CD4-positive, alpha-beta T cell treated with Interferon alpha-2 for 1 hour (primary cell): ENCODE data around the gene TP53TG5.

Experiments
- DNase-seq, 2 donors: peaks; one replicate each; pipeline ENCODE4 v3.0.0-alpha.2; 2020 to 2022

TP53TG5 gene

DNA sequence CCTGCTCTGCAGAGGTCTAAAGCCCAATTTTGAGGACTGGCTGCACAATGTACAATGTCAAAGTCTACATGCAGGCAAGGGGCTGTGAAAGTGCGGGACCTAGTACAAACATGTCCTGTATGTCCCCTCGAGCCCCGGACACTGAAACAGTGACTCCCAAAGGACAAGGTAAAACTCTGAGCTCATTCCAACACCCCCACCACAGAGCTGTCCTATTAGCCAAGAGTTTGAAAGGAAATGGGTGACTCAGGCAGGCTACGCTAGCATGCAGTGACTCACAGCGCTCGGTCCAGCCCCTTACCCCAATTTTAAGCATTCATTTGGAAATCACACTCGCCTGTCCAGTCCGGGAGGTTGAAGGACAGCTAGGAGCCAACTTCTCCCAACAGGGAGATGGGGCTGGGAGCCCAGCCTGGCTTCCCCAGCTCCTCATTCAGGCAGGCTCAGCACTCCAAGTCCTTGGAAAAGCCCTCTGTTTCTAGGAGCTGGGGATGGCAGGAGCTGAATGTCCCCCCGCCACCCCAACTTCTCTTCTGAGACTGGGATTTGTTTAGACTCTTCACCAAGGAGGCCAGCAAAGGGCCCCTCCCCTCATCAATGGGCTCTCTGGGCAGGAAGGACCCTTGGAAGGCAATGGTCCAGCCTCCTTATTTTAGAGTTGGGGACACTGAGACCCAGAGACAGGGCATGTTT is 33.8 kb downstream of the TP53TG5 start:
- peak in 1 of 2 donors; percentile 28 for DNase-seq

DNA sequence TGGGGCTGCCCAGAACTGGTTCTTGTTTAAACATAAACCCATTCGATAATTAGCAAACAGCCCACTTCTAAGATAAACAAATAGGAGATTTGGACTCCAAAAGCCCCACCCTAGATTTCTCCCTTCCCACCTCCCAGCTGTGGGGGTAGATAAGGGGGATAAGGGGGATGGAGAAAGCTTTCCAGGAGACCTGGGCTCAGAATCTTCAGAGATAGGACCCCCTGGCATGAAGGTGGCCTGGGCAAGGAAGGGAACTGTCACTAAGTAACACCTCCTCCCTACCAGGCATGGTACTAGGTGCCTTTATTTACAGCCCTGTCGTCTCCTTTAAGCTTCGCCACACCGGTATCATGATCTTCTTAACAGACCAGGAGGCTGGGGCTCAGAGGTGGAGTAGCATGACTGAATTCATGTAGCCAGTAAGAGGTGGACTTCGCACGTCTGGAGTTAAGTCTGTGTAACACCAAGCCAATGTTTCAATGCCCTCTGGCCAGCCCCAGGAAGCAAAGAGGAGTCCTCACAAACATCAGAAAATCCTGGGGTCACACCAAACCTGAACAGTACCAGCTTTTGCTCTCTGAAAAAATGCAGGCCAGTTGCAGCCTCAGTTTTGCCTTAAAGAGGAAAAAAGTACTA is 34.5 kb downstream of the TP53TG5 start:
- DNase-seq, result no peak

DNA sequence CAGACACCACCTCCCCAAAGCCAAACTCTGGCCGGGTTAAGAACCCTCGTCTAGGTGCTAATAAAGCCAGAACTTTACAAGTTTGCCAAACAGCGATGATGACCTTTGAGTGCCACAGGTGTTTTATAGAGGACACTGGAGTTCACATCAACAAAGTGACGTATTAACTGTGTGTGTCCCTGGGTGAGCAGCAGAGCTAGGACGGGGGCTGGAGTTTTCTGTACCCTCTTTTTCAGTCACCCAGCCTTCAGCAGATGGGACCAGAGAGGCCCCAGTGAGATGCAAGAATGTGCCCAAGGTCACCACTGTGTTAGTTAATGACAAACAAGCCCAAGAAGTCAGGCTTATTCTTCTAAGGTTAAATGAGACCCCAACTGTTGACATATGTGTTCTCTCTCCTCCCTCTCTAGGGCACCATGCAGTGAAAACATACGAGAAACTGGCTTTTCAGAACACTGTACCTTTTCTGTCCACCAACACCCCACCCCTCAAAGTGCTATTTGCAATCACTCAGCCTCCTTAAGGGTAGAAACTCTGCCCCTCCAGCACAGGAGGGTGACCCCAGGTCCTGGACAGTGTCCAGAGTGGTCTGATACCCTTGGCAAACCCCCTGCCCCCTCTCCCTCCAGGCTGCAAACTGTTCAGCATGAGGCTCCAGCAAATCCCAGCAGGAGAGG is 35.1 kb downstream of the TP53TG5 start:
- no peak for DNase-seq

DNA sequence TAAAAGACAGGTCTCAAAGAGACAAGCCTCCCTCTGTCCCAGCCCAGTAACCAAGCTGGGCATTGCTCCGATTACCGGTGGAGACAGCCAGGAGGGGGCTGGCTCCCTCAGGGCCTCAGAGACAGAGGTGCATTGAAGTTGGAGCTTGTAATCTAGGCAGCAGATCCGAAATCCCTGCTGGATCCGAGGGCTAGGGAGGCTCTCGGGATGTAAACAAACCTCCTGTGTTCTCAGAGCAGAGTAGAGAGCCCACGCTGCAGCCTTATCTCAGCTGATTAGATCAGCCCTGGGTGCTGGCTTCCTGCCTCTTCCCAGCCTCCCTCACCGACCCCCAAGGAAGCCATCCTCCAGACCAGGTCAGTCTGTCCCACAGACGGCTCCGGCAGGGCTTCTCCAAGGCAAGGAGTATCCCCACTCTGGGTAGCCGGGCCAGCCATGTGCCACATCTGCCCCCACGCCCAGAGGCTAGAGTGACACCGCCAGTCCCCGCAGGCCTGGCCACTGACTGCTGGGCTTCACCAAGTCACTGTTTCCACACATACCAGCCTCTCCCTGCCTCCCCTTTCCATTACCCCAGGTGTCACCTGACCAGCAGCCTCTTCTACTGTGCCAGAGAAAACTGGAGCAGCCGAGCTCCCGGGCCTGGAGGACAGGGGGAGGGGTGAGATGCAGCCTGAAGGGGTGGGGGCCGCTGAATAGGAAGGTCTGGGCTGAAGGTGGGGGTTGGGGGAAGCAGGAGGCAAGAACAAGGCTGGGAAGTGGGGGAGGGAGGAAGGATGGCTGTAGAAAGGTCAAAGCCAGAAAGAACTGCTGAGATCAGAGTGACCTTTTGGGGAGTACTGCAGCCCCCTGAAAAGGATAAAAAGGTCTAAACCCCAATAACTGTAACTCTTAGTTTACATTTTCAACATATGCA is 35.9 kb downstream of the TP53TG5 start:
- DNase-seq, result no peak

DNA sequence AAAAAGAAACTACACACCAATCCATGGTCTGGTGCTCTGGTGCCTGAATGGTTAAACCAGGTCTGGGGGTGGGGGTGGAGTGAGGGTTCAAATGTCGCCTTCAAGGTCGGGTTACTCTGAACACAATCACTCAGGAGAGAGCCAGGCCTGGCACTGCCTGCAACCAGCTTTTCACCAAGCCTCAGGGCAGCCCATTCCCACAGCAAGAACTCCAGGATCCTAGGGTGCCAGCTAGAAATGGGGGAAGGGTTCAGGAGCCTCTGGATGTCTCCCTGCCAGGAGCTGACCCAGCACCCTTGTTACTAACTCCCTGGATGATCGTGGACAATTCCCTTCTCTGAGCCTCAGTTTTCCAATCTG is 36.6 kb downstream of the TP53TG5 start:
- no peak for DNase-seq

DNA sequence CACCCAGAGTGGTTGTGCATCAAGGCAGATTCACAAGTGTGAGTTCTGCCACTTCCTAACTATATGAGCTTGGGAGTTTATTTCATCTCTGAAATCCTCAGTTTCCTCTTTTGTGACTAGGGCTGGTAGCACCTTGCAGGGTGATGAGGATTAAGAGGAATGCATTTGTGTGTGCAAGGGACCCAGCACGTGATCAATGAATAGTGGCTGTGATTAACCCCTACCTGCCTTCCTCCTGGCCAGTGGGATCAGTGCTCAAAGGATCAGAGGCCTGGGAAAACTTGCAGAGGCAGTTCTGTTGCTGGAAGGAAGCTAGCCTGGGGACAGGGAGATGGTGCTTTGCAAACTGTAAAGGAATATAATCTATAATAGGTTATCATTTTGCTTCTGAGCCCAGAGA is 37.2 kb downstream of the TP53TG5 start:
- no peak for DNase-seq

DNA sequence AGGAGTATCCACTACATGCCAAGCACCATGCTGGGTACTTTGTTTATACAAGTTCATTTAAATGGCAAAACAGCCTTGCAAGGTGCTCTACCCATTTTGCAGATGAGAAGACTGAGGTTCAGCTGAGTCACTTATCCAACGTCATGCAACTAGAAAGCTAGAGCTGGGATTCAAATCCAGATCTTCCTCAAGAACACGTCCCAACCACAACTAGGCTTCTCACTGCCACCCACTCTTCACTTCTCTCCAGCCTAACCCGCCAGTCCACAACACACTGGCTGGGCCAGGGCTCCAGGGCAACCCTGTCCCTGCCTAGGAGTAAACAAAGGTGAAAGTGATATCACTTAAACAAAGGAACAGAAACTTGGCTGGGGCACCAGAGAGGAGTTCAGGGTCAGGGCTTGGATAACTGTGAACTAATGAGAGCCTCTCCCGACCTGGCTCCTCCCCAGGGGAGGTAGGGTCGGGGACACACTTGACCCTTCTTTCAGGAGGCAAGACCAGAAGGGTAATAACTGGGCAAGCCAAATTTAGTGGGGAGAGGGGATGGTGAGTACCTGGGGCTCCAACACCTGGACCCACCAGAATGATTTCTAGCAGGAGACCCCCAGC is 37.8 kb downstream of the TP53TG5 start:
- DNase-seq, result no peak

DNA sequence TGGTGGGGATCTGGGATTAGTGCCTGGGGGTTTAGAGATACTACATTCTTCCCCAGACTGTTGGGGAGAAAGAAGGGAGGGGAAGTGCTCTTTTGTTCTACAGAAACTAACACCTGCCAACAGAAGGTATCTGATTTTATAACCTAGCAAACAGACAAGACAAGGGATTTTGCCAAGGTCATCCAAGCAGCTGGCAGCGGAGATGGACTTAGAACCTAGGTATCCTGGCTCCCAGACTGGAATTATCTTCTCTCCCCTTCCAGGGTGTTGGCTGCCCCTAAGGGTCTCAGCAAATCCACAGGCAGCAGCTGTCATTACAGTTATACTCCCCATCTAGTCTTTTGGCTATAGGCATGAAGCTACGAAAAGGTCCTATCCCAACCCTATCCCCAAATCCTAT is 38.3 kb downstream of the TP53TG5 start:
- no peak for DNase-seq

DNA sequence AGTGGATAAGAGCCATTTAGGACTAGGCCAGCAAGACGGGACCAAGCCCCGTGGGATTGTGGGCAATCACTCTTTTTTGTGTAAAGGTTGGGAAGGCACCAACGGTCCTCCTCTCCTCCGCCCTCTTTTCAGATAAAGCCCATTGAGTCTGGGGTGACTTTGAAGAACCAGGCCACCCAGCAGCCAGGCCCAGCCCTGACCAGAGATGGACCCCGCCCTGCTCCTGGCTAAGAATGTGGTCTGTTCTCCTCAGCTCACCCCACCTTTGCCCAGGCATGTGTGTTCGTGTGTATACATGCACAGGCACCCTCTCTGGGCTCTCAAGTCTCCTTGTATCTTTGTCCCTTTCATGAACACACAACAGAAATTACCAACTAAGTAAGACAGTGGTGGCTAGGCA is 39.0 kb downstream of the TP53TG5 start:
- no peak for DNase-seq

DNA sequence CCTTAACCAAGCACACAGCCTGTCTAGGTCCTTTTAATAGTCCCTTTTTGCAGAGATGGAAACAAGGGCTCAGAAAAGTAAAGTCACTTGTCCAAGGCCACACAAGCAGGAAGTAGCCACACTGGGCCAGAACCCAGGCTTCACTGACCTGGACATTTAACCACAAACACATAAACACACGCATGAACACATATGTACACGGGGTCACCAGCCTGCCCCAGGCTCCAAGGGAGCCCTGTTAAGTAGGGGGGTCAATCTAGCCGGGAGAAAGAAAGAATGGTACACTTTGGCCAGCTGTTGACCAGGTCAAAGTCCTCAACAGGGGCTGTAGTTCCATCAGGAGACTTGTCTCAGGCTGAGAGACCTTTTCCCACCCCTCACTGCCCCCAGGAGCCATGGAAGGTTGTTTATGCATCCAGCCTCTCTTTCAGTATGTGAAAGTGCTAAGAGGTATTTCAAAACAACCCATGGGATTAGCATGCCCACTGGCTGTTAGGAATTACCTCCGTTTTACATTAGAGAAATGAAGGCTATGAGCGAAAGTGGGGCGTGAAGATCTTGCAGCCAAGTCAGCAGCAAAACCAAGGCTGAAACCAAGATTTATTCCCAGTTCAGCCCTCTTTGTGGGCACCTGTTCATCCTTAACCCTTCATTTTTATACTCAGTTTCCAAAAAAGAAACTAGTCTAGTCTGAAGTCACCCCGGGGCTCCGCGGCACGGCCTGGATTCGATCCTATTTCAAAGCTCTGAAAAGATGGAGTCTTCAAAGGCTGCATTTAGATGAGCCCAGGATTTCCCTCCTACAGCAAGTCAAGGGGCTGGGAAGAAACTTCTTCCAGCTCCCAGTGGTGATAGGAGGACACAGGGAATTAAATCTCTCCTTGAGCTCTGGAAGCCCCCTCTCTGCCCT is 39.7 kb downstream of the TP53TG5 start:
- no peak for DNase-seq

DNA sequence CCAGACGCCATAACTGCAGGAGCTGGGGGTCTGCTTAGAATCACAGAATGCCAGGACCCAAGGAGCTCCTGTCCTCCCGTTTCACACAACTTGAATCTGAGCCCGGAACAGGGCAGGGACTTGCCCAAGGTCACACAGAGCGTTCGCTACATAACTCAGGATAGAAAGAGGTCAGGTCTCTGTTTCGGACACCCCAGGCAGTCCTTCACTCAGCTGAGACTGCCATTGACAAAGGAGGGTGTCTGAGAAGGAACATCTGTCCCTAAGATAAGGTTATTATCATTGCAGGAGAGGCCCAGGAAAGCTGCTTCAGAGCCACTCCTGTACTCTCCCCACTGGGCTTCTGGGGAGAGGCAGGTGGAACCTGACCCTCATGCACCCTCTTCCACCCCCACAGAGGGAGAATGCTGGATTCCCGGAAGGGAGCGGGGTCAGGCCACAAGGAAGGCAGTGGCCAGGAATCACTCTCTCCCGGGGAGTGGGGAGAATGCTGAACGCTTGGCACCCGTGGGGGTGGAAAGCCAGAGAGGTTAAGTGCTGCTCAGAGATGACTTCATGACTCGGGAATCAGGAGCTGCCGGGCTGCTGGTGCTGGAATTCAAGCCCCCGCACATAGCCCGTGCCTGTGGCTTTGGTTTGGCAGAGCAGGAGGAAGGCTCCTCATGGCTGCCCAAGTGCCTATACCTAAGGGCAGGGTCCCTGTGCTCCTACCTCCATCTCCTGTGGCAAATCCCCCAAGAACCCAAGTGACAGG is 40.6 kb downstream of the TP53TG5 start:
- DNase-seq, result no peak

DNA sequence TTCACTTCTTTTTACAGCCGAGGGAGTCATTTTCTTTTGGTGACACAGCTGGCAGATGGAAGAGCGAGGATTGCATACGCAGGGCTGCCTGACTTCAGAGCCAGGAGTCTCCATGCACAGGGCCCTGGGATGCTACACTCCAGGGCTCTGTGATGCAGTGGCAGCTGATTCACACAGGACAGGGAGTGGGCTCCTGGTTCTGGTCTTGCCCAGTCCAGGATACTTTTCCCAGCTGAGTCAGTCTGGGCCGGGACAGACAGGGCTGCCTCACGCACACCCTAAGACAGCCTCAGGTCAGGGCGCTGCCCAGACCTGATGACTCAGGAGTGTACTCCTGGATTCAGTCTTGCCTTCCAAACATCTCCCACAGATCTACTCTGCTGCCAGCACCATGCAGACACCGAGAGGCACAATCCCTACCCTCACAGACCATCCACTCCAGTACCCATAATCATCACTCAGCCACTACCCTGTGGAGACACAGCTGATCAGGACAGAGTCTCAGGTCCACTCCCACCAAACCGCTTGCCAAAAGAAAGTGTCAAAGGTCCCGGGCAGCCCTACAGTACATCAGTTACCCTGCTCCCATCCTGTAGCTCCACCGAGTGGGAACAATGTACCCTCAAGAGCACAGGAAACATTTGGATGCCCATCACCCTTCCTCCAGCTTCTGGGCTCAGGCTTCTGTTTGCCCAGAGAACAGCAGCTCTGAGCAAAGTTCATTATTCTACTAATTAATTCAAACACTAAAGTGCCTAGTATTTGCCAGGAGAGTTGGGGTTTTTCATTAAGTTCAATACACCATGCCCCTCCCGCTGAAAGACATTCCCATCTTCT is 41.4 kb downstream of the TP53TG5 start:
- no peak for DNase-seq

DNA sequence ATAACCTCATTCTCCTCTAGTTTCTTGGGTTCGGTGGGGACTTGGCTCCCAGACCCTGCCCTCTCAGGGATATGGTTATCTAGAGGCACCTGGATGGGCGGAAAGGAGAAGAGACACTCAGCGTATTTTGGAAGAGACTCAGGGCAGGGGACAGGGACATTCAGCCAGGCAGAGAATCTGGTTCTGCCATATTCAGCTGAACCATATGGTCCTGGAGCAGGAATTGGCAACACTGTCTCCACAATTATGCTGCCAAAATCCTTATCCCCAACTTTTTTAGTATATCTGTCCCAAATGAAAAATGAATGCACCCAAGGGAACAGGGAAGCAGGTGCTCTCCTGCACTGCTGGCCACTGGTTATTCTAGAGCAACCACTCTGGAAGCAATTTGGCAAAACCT is 47.6 kb downstream of the TP53TG5 start:
- no peak for DNase-seq

DNA sequence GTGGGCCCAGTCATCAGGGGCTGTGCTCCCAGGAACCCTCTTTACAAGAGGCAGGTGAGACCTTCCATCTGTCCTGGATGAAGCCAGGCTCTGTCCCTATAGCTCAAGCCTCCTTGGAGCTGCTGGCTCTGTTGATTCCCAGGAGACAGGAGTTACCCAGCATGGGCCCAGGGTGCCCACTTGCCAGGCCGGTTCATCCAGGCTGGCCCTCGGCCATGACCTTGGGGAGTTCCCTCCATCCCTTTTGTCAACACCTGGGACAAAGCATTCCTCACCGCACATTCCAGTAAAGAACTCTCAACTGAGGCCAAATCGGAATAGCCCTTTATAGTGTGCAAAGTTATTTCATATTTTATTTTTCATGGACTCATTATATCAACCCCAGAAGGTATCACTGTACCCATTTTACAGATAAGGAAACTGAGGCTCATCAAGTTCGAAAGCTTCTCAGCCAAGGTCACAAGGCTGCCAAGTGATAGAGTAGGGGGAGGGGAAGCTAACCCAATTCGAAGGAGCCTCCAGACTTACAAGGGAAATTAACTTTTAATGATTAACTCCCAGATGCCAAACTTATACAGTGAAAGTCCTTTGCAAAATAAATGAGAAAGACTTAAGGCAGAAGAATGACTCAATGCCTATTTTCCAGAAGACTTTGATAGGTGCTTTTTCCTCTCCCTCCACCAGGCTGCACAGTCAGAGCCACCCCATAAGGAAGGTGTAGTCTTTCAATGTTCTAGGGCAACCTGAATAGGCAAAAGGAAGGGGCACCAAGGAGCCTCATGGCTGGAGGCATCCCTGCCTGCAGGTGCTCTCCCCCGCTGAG is 48.4 kb downstream of the TP53TG5 start:
- DNase-seq, result no peak

DNA sequence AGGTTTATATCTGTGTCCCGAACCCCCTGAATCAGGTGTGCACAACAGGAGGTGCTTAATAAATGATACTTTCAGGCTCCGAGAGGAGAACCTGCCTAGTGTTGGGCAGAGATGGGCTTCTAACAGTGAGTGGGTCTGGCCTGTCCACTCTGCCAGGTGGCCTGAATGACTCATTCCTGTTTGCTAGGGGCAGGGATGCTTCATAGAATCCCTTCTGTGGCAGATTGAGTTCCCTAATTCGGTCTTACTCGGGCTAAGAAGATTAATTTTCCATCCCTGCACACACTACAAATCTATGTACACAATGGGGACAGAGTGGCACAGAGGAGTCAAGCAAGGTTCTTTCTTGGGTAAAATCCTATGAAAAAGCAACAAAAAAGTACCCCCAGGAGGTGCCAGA is 49.7 kb downstream of the TP53TG5 start:
- DNase-seq, result no peak

DNA sequence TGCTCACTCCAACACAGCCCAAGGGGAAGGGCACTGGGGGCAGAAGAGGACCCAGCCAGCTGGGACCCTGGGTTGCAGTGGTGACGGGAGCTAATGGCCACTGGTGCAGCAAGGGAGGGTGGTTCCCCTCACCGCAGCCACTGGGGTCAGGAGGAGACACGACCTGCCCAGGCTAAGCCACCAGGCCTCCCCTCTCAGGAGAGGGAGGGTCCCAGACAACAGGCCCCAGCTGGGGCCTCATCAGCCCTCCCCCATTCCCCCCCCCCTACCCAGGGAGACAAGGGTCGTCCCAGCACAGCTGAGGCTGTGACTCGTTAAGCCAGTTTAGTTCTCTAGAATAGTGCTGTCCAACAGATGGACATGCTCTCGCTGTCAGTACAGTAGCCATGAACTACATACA is 52.8 kb downstream of the TP53TG5 start:
- DNase-seq, result no peak

DNA sequence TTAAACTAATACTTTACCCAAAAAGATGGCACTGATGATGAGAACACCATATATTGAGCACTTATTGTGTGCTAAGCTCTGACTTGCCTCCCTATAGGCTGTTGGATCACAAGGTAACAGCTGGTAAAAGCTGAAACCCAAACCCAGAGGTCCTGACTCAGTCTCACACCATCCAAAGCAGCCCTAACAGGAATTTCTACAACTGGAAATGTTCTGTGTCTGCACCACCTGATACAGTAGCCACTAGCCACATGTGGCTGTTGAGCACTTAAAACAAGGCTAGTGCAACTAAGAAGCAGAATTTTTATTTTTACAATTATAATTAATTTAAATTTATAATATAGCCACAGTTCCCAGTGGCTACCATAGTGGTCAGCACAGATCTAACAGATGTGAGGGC is 54.4 kb downstream of the TP53TG5 start:
- no peak for DNase-seq

DNA sequence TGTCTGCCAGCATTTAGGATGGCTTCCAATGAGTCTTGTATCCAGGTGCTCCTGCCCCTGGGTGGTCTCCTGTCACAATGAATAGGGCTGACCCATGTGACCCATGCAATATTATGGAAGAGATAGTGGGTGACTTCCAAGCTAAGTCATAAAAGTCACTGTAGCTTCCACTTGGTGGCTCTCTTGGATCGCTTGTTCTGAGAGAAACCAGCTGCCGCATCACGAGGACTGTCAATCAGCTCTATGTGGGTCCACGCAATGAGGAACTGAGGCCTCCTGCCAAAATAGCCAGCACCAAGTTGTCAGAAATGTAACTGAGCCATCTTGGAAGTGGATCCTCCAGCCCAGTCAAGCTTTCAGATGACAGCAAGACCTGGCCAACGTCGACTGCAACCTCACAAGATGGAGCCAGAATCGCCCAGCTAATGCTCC is 55.2 kb downstream of the TP53TG5 start:
- peak; percentile 11 to 52 for DNase-seq
